Measurements from ENCODE around the gene ATP10B. TPM values are rescaled to one million over a fixed set of nuclear protein-coding genes. Genes with fewer than 3 reads are reported as not detected.

ATP10B gene
- total and polyA plus RNA-seq, 2 of the 8 experiments (the other 6 are each of a cell fraction or from before 2014, with no cell fraction given): 0.06 to 0.11 TPM

- TF ChIP-seq ATF2 (IDR thresholded peaks at IDR 0.05; ENCODE audit: low read length) (no peak), KDM4A (IDR thresholded peaks at IDR 0.05; ENCODE audit: low read depth, low read length, severe bottlenecking) (no peak), CTCF (IDR thresholded peaks at IDR 0.05; ENCODE audit: control extremely low read depth in 1 of 3, insufficient read depth in 1 of 3, low read depth in 1 of 3, low read length in 3 of 3) (no peak), BACH1 (IDR thresholded peaks at IDR 0.05; ENCODE audit: low read length) (no peak), POU5F1 (IDR thresholded peaks at IDR 0.05; ENCODE audit: low read depth, low read length) (no peak)
These were observed 124.6 kb downstream of the ATP10B start (continued) for GRCh38 chr5:160727296-160727997.

All from H1 (cell line).